ENCODE data around the gene TTC39C.

GRCh38 chr18:24138789-24139616 is 124.4 kb downstream of the TTC39C start, which contains the start of gene CABYR:
- TF ChIP-seq EZH2 (IDR thresholded peaks at IDR 0.05) (no peak), POLR2AphosphoS5 (IDR thresholded peaks at IDR 0.05; ENCODE audit: borderline replicate concordance, low read depth, low read length) (peak; percentile 89)

Measured in SK-N-MC (cell line).